ENCODE measurements around the gene FGF18. TPM values are rescaled to one million over a fixed set of nuclear protein-coding genes. Genes with fewer than 3 reads are reported as not detected.

FGF18 gene
- total and polyA plus RNA-seq, 9 of the 15 experiments (the other 6 are each of a cell fraction or from before 2014, with no cell fraction given) = 0.05 to 0.18 (median 0.11) TPM; not detected in 6

GRCh38 chr5:171387345-171387969 is 32.0 kb upstream of the FGF18 start, which contains the start of gene NPM1 (continued):
- TF ChIP-seq FOXP4 (CRISPR knock-in tag; IDR thresholded peaks at IDR 0.05; ENCODE audit: borderline replicate concordance) = peak; percentile 98
- TF ChIP-seq, protein P1, sequence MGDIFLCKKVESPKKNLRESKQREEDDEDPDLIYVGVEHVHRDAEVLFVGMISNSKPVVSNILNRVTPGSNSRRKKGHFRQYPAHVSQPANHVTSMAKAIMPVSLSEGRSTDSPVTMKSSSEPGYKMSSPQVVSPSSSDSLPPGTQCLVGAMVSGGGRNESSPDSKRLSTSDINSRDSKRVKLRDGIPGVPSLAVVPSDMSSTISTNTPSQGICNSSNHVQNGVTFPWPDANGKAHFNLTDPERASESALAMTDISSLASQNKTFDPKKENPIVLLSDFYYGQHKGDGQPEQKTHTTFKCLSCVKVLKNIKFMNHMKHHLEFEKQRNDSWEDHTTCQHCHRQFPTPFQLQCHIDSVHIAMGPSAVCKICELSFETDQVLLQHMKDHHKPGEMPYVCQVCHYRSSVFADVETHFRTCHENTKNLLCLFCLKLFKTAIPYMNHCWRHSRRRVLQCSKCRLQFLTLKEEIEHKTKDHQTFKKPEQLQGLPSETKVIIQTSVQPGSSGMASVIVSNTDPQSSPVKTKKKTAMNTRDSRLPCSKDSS (IDR thresholded peaks at IDR 0.05; ENCODE audit: low read depth, partially characterized antibody) = no peak
- TF ChIP-seq BCL6 (CRISPR knock-in tag; IDR thresholded peaks at IDR 0.05) = no peak
- no peak for TF ChIP-seq ZNF644 (tag; IDR thresholded peaks at IDR 0.05; ENCODE audit: low read depth)
- no peak for TF ChIP-seq ZNF253 (CRISPR knock-in tag; conservative IDR thresholded peaks at IDR 0.05)
- TF ChIP-seq PHB2 (IDR thresholded peaks at IDR 0.05; ENCODE audit: low read depth) = no peak
- TF ChIP-seq PHF21A (IDR thresholded peaks at IDR 0.05; ENCODE audit: borderline replicate concordance, low read depth) = no peak
- peak; percentile 62; the same call in 1 of the 2 replicates for TF ChIP-seq MGA (IDR thresholded peaks at IDR 0.05)
- TF ChIP-seq, protein P2, sequence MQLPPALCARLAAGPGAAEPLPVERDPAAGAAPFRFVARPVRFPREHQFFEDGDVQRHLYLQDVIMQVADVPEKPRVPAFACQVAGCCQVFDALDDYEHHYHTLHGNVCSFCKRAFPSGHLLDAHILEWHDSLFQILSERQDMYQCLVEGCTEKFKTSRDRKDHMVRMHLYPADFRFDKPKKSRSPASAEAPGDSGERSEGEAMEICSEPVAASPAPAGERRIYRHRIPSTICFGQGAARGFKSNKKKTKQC (CRISPR knock-in tag; IDR thresholded peaks at IDR 0.05) = peak; percentile 89
- TF ChIP-seq BDP1 (IDR thresholded peaks at IDR 0.05; ENCODE audit: insufficient read depth, insufficient read length) = no peak
